HG03457 (cell line): ENCODE data around the gene TMCC2.
"Not testable (repeated sequence)": the region's sequence is repeated elsewhere in the genome, so short reads cannot be mapped to it uniquely, and the experiment has no call there.

ENCODE experiments used
- ATAC-seq: cut with Tn5 transposase; IDR thresholded peaks from one replicate; pipeline ENCODE4 v1.9.1; 2021; ENCODE audit warnings: moderate number of reproducible peaks; ENCODE audit not compliant: unreplicated experiment

The TMCC2 gene, protein sequence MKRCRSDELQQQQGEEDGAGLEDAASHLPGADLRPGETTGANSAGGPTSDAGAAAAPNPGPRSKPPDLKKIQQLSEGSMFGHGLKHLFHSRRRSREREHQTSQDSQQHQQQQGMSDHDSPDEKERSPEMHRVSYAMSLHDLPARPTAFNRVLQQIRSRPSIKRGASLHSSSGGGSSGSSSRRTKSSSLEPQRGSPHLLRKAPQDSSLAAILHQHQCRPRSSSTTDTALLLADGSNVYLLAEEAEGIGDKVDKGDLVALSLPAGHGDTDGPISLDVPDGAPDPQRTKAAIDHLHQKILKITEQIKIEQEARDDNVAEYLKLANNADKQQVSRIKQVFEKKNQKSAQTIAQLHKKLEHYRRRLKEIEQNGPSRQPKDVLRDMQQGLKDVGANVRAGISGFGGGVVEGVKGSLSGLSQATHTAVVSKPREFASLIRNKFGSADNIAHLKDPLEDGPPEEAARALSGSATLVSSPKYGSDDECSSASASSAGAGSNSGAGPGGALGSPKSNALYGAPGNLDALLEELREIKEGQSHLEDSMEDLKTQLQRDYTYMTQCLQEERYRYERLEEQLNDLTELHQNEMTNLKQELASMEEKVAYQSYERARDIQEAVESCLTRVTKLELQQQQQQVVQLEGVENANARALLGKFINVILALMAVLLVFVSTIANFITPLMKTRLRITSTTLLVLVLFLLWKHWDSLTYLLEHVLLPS

DNA sequence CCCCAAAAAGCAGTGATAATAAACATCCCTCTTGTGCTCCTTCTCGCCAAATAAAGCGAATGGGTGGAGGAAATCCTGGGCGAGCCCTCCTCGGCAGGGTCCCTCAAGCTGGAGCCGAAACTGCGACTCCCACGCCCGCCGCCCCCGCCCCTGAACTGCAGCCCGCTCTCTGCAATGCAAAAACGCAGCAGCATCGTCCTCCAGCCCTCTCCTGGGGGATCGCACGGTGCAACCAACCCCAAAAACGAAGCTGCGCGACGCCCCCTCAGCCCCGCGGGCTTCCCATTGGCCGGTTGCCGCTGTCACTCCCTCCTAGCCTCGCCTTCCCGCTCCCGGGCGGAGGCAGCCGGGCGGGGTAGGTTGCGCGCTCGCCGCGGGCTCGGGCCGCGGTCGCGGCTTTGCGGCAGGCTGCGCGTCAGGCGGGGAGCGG, at the start of gene TMCC2:
TSS of gene TMCC2 (plus strand) at position 363 of the 430 bp plus-strand sequence. CDS start 619 bp downstream, outside the sequence.
- no peak for ATAC-seq

DNA sequence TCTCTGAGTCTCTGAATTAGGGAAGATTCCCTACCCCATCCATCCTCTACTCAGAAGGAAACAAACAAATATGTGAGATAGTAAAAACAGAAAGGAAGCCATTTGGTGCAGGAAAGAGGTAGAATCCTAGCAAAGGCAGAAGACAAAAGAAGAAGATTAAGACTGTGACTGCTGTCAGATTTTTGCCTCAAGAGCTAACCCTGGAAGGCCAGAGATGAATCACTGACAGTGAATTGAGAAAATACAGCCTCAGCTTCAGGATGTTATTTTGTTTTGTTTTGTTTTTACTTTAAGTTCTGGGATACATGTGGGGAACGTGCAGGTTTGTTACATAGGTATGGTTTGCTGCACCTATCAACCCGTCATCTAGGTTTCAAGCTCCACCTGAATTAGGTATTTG, 47.9 kb upstream of the TMCC2 start:
- no peak for ATAC-seq

DNA sequence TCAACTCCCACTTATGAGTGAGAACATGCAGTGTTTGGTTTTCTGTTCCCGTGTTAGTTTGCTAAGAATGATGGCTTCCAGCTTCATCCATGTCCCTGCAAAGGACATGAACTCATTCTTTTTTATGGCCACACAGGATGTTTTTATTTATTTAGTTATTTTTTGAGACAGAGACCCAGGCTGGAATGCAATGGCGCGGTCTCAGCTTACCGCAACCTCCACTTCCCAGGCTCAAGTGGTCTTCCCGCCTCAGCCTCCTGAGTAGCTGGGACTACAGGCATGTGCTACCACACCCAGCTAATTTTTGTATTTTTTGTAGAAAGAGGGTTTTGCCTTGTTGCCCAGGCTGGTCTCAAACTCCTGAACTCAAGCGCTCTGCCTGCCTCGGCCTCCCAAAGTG, 47.4 kb upstream of the TMCC2 start:
- ATAC-seq, result not testable (repeated sequence)

DNA sequence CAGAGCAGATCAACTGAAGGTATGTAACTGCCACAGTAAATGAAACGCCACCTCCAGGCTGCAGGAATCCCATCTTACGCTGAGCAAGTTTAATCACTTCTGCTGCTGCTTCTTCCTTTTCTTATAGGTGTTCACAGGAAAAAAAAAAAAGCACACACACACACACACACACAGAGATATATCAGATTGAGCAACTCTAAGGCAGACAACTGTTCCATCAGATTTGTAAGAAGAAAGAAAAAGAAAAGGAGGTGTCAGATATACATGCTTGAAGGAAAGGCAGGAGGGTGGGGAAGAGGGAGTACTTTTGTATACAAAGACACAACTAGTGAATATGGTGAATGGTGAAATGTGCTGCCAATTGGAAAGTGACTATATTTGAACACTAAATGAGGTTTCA, 44.8 kb upstream of the TMCC2 start:
- ATAC-seq, result no peak

DNA sequence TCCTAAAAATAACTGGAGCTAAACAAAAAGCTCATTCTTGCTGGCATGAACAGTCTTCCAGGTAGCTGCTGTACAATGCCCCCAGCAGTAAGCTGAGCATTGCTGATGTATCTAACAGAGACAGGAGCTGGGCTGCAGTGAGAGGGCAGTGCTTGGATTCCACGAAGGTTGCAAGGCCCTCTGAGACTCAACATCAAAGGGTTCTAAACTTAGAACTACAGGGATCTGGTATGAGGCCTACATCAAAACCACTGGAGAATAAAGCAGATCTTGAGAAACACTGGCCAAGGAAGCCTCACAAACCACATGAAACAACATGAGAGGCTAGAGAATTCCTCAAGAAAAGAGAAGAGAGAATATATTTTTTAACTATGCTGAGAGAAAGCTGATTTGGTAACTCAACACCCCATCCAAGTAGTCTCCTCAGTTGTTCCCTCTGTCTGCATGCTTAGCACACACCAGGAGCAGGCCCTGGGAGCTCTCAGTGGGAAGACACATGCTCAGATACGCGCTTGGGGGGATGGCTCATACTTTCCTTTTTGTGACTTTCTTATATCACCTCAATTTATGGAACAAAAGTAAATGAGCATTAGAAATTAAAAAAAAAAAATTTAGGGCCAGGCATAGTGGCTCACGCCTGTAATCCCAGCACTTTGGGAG, 43.9 kb upstream of the TMCC2 start:
- no peak for ATAC-seq

DNA sequence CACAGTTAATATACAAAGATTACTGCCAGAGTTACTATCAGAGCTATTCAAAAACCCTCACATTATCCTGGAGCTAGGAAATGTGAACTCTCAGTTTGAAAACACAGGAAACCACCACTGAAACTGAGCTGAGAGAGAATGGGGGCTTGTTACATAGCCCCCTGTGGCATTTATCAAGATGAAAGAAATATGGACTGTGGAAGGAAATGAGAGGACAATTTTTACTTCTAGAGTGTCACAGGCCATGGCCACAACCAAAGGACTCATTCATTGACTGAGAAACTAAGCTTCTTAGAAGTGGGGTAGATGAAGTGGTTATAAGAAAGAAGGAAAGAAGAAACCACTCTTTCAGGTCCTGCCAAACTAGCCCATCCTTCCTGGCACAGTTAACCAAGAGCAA, 41.6 kb upstream of the TMCC2 start:
- no peak for ATAC-seq

DNA sequence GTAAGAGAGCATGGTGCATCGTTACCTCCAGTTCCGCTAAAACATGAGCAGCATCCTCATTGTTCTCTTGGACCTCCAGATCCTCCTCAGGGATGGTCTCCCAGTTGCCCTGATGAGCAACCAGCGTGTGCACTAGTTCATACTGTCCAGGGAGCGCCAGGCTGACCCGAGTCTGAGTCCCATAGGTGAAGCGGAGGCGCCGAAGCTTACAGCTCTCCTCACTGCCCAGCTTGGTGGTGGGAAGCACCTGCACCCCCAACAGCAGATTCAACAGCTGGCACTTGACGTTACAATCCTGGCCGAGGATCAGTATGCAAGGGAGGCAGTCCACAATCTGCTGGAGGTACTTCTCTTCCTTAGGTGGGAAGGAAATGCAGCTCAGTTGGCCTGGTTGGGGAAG, 40.3 kb upstream of the TMCC2 start:
- no peak for ATAC-seq

DNA sequence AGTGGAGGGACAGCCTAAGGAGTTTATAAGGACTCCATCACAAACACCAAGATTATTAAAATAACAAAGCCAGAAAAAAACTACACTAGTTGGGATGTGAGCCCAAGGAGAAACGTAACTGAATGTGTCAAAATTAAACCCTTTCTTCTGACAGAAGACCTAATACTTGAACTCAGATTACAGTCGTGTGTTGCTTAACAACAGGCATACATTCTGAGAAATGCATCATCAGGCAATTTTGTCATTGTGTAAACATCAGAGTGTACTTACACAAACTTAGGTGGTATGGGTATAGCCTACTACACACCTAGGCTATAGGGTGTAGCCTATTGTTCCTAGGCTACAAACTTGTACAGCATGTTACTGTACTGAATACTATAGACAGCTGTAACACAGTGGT, 39.6 kb upstream of the TMCC2 start:
- ATAC-seq, result no peak

DNA sequence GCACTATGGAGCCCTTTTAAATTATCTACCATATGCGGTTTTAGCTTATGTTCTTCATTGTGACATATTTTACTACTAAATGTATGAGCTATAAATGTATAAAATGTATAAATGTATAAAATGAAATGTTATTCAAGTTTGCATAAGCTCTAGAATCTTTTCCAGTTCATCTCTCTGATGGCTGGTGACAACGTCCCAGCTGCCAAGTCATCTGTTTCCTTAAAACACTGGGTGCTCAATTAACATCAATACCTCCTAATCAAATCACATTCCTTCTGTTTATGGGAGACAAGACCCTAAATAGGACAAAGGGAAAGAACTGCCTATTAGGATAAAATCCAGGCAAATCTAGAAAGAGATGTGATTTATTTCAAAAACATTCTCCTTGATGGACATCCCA, 39.1 kb upstream of the TMCC2 start:
- ATAC-seq, result no peak

DNA sequence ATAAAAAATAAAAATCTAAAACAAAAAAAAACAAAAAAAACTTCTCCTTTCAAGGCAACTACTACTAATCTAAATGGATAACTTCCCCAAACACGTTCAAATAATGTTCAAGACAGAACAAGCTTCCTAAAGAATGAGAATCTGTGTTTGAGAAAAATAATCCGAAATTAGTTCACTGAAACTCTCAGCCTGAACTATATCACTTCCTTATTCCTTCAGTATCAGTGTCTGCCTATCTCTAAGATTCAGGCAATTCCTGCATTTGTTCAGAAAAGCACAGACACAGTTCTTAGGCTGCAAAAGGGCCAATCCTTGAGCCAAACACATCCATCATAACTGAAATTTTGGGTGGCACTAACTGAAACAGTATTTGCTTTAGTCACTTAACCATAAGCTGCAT, 38.6 kb upstream of the TMCC2 start:
- ATAC-seq, result no peak

DNA sequence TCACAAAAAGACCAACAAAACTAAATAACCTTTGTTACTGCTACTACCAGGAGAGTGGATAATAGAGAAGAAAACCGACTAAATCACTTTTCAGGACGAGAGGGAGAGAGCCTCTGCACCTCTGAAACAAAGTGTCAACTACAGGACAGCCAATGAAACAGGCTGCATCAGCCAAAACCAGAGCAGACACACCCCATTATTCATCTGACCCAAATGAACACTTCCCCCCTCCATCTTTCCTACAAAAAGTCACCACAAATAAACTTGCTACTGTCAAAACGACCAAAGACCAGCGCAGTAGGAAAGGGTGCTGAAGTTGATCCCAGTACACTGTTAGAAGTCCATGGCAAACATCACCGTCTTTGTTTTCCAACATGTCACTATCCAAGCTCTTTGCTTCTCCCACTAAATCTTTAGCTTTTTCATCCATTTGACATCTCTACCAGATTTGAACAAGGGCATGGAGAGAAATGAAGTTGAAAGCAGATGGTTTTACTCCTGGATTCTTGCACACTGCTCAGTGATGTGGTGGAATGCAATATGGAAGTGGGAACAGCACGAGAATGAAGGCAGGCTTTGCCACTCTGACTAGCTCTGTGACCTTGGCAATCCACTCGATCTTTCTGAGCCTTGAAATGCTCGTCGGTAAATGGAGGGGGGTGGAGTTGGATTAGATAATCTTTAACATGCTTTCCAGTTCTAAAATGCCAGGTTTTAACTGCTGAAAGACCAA, 36.7 kb upstream of the TMCC2 start:
- ATAC-seq, result no peak

DNA sequence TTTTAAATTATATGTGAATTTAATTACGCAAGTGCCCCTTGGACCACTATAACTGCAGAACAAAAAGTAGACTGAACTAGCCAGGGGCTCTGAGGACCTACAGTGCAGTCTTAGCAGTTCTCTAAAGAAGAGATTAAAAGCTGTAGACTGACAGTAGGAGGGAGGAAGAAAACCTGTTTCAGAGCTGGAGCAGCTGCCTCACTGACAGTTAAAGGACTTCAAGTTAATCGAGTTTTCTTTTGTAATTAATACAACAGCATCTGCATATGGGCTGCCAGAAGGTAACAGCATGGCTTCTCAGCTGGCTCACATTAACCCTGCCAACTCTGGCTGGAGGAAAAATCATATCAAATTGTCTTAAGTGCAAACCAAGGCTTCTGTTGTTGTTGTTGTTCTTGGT, 36.1 kb upstream of the TMCC2 start:
- no peak for ATAC-seq

DNA sequence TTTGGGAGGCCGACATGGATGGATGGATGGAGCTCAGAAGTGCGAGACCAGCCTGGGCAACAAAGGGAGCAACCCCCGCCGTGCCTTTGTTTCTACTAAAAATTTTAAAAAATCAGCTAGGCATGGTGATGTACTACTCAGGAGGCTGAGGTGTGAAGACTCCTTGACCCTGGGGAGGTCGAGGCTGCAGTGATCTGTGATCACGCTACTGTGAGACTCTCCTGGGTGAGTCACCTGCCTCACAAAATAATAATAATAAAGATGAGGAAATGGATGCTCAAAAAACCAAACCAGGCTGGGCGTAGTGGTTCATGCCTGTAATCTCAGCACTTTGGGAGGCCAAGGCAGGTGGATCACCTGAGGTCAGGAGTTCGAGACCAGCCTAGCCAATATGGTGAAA, 35.5 kb upstream of the TMCC2 start:
- ATAC-seq, result no peak

DNA sequence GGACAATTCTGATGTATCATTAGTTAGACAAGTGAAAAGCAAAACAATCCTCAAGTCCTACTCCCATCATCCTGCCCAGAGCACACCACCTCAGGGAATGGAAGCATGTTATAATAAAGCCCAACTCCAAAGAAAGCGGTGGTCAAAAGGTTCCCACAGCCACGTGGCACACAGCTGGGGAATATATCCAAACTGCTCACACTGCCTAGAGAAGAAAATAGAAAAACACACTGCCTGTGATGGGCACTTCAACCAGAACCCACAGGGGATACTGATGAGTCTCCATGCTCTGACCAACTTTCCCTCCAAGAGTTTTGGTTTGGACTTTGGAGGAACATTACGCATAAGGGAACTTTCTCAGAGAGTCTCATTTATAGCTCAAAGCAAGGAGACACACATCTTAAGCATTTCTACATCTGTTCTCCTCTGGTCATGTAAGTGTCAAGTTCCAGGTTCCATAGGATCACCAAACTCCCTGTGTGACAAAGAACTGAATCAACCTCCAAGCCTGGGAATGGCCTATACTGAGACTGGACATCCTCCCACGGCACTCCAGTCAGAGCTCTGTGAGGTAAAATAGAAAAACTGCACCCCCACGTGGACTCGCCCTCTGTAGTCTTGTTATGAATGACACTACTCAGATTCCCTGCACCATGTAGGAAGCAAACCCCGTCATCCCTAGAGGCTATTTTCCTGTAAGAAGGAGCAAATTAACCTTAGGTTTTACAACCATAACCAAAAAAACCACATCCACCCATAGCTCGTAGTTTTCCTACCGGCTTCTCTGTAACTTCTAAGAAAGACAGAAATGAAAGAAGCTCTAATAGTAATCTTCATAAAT, 28.4 kb upstream of the TMCC2 start:
- ATAC-seq, result no peak

DNA sequence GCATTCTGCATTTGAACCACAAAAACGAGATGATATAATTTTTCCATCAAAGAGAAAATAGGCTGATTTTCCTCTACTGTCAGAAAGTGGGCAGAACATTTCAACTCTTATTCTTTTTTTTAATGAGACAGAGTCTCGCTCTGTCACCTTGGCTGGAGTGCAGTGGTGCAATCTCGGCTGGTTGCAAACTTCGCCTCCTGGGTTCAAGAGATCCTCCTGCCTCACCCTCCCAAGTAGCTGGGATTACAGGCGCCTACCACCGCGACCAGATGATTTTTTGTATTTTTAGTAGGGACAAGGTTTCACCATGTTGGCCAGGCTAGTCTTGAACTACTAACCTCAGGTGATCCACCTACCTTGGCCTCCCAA, 27.8 kb upstream of the TMCC2 start:
- ATAC-seq, result no peak

DNA sequence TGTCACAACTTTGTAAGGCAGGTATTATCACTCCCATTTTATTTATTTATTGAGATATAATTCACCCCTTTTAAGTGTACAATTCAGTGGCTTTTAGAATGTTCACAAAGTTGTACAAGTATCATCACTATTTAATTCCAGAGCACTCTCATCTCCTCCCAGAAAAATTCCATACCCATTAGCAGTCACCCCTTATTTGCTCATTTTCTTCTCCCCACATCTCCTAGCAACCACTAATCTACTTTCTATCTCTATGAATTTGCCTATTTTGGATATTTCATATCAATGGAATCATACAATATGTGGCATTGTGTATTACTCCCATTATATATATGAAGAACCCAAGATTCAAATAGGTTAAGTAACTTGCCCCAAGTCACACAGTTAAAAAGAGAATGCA, 23.2 kb upstream of the TMCC2 start:
- ATAC-seq, result no peak

DNA sequence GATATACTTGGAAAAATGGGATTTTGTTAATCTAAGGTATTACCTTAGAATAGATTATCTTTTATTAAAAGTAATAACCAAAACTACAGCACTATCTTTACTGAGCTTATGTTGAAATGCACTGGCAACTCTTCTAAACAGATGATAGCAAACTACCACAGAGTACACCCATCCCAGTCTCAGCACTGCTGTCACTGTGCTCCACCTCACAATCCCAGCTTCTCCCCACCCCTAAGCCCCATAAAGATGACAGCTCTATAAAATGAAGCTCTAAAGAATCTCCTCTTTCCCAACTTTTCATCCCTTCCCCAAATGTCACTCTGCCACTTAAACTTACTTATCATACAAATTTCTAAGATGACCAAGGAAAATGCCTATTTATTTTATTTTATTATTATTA, 22.7 kb upstream of the TMCC2 start:
- no peak for ATAC-seq

DNA sequence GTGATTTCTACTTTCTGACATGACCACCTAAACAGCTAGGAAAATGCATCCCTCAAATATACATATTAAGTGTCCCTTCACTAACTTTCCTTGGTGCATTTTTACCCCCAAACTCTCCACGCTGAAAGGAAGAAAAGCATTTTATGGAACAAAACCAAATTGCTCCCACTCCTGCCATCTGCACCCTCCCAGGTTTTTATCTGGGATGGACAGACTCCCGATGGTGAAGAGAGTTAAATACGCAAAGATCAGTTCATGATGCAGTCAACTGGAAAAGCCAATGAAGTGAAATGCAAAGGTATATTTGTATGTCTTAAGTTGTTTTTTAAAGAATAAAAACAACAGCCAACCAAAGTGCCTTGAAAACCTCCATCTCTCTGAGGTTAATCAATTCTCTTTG, 18.9 kb upstream of the TMCC2 start:
- ATAC-seq, result no peak

DNA sequence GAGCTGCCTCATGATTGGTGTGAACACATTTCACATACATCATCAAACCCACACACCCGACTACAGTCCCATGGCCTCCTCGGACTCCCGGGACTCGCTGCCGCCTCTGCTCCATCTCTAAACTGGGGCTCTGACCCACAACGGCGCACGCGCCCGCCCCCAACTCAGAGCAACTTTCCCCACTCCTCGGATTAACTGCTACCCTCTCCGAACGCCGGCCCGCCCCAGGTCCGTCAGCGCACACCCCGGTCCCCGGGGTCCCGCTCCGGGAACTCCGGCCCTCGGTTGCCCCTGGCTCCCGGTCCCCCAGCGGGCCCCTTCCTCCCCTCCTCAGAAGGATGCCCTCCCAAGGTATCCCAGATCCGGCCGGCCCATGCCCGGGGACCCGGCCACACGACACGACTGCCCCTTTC, 17.0 kb upstream of the TMCC2 start:
- ATAC-seq, result peak; percentile 14

DNA sequence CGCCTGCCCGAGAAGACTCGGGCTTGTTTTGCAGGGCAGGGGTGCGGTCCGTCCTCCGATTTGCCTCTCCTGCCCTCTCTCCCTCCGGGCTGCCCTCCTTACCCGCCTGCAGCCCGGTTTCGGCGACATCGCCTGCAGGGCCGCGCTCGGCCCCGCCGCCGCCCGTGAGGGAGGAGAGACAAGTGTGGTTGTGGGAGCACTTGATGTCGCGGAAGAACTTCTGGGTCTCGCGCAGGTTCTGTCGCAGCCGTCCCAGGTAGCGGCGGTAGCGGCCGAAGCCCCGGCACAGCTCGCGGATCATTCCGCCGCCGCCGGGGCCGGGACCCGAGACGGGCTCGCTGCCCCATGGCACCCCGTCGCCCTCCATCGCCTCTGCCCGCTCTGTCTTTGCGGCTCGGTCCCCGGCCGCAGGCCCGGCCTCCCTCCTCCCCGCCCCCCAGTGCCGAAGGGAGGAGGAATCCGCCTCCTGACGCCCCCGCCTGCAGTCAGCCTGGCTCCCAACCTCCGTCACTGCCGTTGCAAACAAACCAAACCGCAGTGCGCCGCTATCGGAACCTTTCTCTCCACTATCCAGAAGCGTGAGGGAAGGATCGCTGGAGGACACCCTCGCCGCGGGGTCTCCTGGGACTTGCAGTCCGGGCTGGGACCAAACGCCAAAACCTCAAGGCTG, 16.4 kb upstream of the TMCC2 start, which contains the start of gene DSTYK:
TSS of gene DSTYK (minus strand) at position 534 of the 670 bp plus-strand sequence. CDS start at position 367, 167 bp downstream.
- peak; percentile 66 for ATAC-seq
